WI38 (cell line): ENCODE results near the gene KIF5B.

ENCODE experiments used
- H3K4me3 ChIP-seq: 2 replicates; pipeline ENCODE4 v1.5.1; 2011; ENCODE audit warnings: low read depth, mild to moderate bottlenecking, control low read depth, low read length
- CTCF ChIP-seq: IDR thresholded peaks from 2 replicates; pipeline ENCODE4 v1.5.1; 2012; ENCODE audit warnings: low read depth, mild to moderate bottlenecking, control low read depth, low read length

Gene KIF5B

GRCh38 chr10:32031920-32032319 lies 24.3 kb downstream of the KIF5B start:
- H3K4me3 ChIP-seq, result no peak overlapping the region
- no peak for TF ChIP-seq CTCF

GRCh38 chr10:32031424-32031823 lies 24.8 kb downstream of the KIF5B start:
- H3K4me3 ChIP-seq, result no peak overlapping the region
- no peak for TF ChIP-seq CTCF

GRCh38 chr10:32028710-32029109 lies 27.5 kb downstream of the KIF5B start:
- H3K4me3 ChIP-seq, result no peak overlapping the region
- TF ChIP-seq CTCF, result no peak

GRCh38 chr10:32023264-32023663 lies 33.0 kb downstream of the KIF5B start:
- no peak overlapping the region for H3K4me3 ChIP-seq
- TF ChIP-seq CTCF, result no peak

GRCh38 chr10:32017044-32017443 lies 39.2 kb downstream of the KIF5B start:
- H3K4me3 ChIP-seq, result no peak overlapping the region
- TF ChIP-seq CTCF, result no peak

- no peak overlapping the region for H3K4me3 ChIP-seq
- TF ChIP-seq CTCF, result no peak
Measured at GRCh38 chr10:32015386-32015785, 40.8 kb downstream of the KIF5B start.

GRCh38 chr10:32007026-32007425 lies 49.2 kb downstream of the KIF5B start:
- TF ChIP-seq CTCF, result no peak
- no peak overlapping the region for H3K4me3 ChIP-seq
